Right forelimb (tissue), 1 donor: ENCODE results near the gene MRTFA.

Experiments used
- DNase-seq: peaks from one replicate; pipeline ENCODE4 v3.0.0-alpha.2; 2018

The MRTFA gene

DNA sequence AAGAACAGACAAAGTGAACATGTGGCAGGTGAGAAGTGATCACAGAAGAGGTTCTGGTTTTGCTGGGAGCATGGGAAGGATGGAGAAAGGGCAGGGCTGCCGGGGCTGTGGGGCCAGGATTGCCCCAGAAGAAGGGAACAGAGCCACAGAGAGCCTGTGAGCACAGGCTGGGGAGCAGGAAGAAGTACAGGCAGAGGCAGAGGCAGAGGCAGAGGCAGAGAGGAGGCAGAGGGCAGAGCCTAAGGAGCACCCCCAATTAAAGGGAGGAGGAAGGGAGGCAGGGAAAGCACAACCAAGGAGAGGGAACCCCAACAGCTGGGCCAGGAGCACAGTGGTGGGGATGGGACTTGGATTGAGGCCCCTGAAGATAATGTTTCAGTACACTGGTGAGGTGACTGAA is 214.6 kb downstream of the MRTFA start:
- no peak for DNase-seq

- DNase-seq: no peak
Observed at GRCh38 chr22:40421082-40421350, 215.5 kb downstream of the MRTFA start.

DNA sequence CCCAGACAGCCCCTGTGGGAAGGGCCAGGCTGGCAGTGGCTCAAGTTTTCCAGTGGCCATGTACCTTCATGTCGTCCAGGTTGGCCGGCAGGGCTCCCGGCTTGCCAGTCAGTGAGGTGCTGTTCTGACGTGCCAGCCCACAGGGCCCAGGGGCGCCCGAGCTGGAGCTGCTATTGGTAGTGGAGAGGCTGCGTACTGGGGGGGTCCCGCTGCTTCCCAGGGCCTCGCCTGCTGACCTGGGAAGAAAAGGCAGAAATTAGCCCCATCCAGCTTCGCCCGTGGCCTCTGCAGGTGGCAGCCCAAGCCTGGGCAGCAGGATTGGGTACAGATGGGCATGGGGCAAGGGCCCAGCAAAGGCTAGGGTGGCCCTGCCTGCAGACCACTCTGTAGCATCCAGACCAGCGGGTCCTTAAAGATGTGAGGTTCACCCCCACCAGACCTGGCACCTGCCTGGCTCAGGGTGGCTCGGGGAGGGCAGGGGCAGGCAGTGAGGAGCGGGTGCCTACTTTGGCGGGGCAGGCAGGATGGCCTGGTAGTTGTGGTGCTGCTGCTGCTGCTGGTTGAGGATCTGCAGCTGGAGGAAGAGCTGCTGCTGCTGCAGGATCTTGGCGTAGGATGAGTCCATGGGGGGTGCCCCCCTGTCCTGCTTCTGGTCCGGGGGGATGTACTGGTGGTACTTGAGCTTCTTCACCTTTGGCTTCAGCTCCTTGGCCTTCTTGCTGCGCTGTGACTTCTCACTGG is 216.0 kb downstream of the MRTFA start:
- no peak for DNase-seq

- no peak for DNase-seq
Observed at GRCh38 chr22:40419718-40420117, 216.8 kb downstream of the MRTFA start.

GRCh38 chr22:40418366-40419201 is 217.9 kb downstream of the MRTFA start:
- peak; percentile 74 for DNase-seq

DNA sequence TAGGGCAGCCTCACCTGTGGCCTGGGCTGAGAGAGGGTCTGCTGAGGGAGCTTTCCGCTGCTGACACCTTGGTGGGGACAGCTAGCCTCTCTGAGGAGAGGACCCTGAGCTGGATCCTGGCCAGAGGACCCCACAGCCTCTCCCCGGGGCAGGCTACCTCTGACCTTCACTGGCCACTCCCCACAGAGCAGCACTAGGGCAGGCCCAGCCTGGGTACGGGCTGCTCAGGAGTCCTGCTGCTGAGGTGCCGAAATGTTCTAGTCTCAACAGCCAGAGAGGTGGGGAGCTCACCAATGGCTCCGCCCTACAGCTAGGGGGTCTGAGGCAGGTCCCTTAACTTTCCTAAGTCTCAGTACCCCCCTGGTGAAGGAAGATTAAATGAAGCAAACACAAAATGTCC is 218.6 kb downstream of the MRTFA start:
- DNase-seq: no peak

DNA sequence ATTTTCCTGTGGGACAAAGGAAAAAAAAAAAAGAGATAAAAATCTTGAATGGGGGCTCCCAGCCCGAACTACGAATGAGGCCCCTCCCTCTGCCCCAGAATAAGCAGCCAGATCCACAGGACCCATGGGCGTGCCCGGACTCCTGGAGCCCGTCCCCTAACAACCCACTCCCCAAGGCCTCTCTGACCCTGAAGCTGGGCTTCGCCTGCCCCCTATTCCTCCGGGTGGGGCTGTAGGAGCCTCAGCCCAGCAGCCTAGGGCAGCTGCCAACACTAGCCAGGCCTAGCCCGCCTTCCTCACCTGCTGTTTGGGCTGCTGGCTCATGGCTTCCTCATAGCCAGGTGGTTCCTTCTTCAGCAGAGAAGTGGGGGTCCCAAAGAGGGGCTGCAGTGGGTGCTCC is 219.5 kb downstream of the MRTFA start:
- no peak for DNase-seq

DNA sequence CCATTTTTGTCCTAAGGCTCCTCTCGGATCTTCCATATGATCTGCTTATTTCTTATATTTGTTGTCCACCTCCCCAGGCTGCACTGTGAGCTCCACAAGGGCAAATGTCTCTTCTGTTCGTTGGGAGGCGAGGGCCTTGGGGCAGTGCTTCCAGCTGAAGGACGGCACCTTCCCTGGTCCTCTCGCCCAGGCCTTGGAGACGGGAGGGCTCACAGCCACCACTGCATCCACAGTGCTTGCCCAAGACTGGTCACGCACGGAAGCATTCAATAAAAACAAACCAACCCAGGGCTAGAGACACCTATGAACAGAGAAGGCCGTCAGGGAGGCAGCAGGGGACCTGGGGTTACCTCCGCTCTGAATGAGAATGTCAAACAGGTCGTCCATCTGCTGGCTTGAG is 219.9 kb downstream of the MRTFA start:
- no peak for DNase-seq

GRCh38 chr22:40416267-40416570 is 220.3 kb downstream of the MRTFA start:
- DNase-seq: no peak

GRCh38 chr22:40415531-40416266 is 220.8 kb downstream of the MRTFA start:
- DNase-seq: no peak

DNA sequence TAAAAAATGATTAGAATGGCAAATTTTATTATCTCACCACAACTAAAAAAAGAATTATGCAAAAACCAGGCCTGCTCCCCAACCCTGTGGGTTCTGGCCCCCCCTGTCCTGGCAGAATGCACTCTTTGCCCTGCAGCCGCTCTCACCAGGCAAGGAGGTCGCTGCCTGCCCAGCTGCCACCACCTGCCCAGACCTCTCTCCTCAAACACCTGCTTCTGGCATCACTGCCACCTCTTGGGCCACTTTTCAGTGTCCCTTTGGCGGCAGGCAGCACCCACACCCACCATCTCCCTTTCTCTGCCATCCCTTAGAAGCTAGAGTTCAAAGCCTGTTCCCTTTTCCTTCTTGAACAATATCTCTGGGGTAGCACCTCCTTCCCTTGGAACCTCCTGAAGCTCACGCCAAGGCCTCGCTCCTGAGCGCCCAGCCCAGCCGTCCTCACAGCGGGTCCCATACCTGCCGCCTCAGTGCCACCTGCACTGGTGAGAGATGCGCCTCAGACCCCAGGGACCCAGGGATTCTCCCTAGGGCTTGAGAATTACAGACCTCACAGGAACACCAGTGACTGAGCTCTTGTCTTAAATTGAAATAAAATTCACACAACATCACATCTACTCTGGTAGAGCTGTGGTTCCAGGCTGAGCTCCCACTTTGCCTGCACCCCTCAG is 221.5 kb downstream of the MRTFA start:
- DNase-seq: no peak

DNA sequence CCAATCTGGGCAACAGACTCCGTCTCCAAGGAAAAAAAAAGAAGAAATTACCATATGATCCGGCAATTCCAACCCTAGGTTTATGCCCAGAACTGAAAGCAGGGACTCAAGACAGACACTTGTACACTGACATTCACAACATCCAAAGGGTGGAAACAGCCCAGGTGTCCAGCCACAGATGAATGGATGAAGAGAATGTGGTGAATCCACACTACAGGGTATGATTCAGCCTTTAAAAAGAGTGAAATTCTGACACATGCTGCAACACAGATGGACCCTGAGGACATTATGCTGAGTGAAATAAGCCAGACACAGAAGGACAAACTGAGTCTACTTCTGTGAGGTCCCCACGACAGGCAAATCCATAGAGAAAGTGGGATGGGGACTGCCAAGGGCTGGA is 222.2 kb downstream of the MRTFA start:
- no peak for DNase-seq

- DNase-seq: no peak
Observed at GRCh38 chr22:40413873-40414272, 222.6 kb downstream of the MRTFA start.

- no peak for DNase-seq
Observed at GRCh38 chr22:40412441-40412840, 224.1 kb downstream of the MRTFA start.

- no peak for DNase-seq
Observed at GRCh38 chr22:40411506-40411861, 225.0 kb downstream of the MRTFA start.

DNA sequence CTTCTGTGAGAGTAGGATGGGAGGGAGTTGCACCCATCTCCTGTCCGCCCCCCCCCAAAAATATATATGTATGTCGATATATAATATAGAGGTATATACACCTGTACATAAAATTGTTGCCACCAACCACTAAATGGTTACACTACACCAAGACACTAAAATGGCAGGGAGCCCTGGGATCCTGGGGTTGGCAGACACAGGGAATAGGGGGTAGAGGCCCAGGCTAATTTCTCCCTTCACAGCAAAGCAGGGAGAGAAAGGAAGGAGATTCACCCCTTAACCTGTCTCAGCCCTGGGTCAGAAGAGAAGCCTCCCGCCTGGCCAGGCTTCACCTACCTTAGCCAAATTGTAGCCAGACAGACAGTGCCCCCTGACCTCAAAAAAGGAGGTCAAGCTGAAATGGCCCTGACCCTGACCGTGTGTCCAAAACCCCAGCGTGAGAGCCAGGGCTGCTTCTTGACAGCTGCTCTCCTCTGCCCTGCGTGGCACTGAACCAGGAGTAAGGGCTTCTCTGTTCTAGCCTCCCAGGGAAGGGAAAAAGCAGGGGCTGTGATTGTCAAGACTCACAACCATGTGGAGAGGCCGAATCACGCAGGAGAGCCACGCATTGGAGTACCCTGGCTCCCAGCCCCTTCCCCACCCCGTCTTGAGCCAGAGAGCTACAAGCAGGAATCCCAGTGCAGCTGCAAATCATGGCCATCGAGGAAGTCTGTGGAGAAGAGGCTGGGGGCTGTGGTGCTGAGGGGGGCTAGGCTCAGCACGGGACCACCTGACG is 225.6 kb downstream of the MRTFA start:
- DNase-seq: no peak

DNA sequence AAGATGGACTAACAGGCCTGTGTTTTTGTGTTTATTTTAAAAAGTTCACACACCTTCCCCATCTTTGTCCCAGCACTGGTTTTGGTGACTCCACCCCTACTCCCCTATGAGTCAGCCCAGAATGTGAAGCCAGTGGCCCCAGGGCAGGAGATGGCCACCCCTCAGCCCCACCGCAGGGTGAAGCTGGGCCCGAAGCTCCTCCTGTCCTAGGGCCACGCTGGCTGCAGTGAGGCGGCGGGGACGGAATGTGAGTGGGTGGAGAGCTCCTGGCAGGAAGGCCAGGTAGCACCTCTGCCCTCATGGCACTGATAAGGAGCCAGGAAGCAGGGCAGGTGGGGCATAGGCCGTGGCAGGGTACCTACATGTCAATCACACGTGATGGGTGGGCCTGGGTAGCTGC is 226.2 kb downstream of the MRTFA start:
- DNase-seq: no peak

GRCh38 chr22:40409613-40410113 is 226.9 kb downstream of the MRTFA start:
- no peak for DNase-seq

GRCh38 chr22:40408718-40409612 is 227.6 kb downstream of the MRTFA start:
- no peak for DNase-seq

DNA sequence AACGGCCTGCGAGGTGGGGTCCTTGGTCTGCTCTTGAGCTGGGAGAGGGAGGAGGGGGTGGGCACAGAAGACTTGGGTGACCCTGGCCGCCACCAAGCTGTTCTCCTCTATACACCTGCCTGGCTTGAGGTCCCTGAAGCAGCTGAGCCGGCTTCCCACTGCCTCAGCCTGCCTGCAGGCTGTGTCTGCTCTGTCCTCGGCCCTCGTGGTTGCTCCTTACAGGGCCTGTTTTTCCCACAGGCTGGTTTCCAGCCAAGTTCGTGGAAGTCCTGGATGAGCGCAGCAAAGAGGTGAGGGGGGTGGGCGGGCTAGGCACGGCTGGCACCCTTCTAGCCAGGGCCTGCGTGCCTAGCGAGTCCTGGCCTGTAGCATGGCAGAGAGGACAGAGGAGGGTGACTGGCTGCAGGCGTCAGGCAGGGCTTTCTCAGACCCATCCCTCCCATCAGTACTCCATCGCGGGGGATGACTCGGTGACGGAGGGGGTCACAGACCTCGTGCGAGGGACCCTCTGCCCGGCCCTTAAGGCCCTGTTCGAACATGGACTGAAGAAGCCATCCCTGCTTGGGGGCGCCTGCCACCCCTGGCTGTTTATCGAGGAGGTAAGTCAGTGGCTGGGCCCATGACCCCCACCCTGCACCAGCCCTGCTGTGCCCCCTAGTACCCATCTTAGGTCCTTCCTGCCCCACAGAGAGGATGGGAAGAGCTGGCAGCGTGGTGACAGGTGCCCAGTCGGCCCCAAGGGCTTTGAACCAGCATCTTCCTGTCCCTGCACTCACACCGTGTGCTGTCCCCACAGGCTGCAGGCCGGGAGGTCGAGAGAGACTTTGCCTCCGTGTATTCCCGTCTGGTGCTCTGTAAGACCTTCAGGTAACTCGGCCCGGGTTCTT is 228.4 kb downstream of the MRTFA start:
- no peak for DNase-seq
